Epithelial cell of esophagus (primary cell): ENCODE measurements around the gene SIM2.

Source experiments
- DNase-seq: peaks from one replicate; pipeline ENCODE4 v3.0.0; 2010; ENCODE audit warnings: low read depth
- H3K4me3 ChIP-seq: 2 replicates; pipeline ENCODE4 v1.5.1; 2011; ENCODE audit warnings: mild to moderate bottlenecking, low read length, control low read depth
- CTCF ChIP-seq: IDR thresholded peaks from 2 replicates; pipeline ENCODE4 v1.5.1; 2011; ENCODE audit warnings: low read depth, mild to moderate bottlenecking, low read length, control low read depth, inconsistent platforms; ENCODE audit not compliant: insufficient read depth; ENCODE audit errors: missing control alignments

Gene SIM2

GRCh38 chr21:36747041-36747814 lies 48.3 kb downstream of the SIM2 start:
- DNase-seq: no peak
- H3K4me3 ChIP-seq: no peak overlapping the region
- TF ChIP-seq CTCF: no peak

GRCh38 chr21:36747815-36748383 lies 49.0 kb downstream of the SIM2 start:
- no peak overlapping the region for H3K4me3 ChIP-seq
- TF ChIP-seq CTCF: peak; percentile 18
- peak; percentile 52 for DNase-seq

- DNase-seq: no peak
- TF ChIP-seq CTCF: no peak
- no peak overlapping the region for H3K4me3 ChIP-seq
Measured at GRCh38 chr21:36749935-36750575, 51.1 kb downstream of the SIM2 start.

GRCh38 chr21:36750576-36750959 lies 51.7 kb downstream of the SIM2 start:
- H3K4me3 ChIP-seq: no peak overlapping the region
- no peak for TF ChIP-seq CTCF
- no peak for DNase-seq

- no peak for DNase-seq
Measured at GRCh38 chr21:36751383-36751782, 52.5 kb downstream of the SIM2 start.

GRCh38 chr21:36753556-36753955 lies 54.6 kb downstream of the SIM2 start:
- H3K4me3 ChIP-seq: no peak overlapping the region
- DNase-seq: peak; percentile 49
- no peak for TF ChIP-seq CTCF

More at GRCh38 chr21:36751383-36751782, 52.5 kb downstream of the SIM2 start:
- no peak overlapping the region for H3K4me3 ChIP-seq
- no peak for TF ChIP-seq CTCF
